ENCODE measurements around the gene REP15.

GRCh38 chr12:27666510-27666909 lies 29.7 kb upstream of the REP15 start:
- TF ChIP-seq CTCF (conservative IDR thresholded peaks at IDR 0.05; ENCODE audit: low read depth in 2 of 2) (no peak), EZH2phosphoT487 (IDR thresholded peaks at IDR 0.05; ENCODE audit: unreplicated experiment) (no peak), EZH2 (IDR thresholded peaks at IDR 0.05; ENCODE audit: low read depth, unreplicated experiment) (no peak), POLR2AphosphoS5 (IDR thresholded peaks at IDR 0.05; ENCODE audit: low read depth) (no peak), REST (IDR thresholded peaks at IDR 0.05; ENCODE audit: unreplicated experiment) (no peak), ZNF331 (CRISPR knock-in tag; IDR thresholded peaks at IDR 0.05; ENCODE audit: low read depth) (no peak)

Data from GM23338 (cell line).